ENCODE measurements around the gene CLDN16.

DNA sequence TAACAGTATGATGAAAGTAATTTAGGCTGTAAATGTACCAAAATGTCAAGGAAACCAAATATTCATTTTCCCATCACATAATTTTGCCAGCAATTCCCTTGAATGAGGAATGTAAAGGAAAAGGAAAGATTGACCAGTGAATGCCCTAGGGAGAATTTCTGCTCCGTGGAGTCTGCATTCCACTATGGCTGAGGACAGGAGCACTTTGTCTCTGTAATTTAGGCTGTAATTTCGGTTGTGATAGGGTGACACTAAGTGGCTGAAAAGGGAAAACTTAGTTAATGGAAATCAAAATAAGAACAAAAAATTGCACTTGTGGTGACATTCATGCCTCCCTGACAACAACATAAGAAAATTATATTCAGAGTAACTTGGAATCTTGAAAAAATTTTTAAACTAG, 70.1 kb downstream of the CLDN16 start:
- TF ChIP-seq, protein P1, sequence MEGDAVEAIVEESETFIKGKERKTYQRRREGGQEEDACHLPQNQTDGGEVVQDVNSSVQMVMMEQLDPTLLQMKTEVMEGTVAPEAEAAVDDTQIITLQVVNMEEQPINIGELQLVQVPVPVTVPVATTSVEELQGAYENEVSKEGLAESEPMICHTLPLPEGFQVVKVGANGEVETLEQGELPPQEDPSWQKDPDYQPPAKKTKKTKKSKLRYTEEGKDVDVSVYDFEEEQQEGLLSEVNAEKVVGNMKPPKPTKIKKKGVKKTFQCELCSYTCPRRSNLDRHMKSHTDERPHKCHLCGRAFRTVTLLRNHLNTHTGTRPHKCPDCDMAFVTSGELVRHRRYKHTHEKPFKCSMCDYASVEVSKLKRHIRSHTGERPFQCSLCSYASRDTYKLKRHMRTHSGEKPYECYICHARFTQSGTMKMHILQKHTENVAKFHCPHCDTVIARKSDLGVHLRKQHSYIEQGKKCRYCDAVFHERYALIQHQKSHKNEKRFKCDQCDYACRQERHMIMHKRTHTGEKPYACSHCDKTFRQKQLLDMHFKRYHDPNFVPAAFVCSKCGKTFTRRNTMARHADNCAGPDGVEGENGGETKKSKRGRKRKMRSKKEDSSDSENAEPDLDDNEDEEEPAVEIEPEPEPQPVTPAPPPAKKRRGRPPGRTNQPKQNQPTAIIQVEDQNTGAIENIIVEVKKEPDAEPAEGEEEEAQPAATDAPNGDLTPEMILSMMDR (IDR thresholded peaks at IDR 0.05; ENCODE audit: low read depth, low read length) = no peak
- TF ChIP-seq POLR2A (IDR thresholded peaks at IDR 0.05; ENCODE audit: extremely low read depth, insufficient read length) = no peak
- no peak for TF ChIP-seq MYC (IDR thresholded peaks at IDR 0.05; ENCODE audit: low read depth, low read length)
- TF ChIP-seq, protein P2, sequence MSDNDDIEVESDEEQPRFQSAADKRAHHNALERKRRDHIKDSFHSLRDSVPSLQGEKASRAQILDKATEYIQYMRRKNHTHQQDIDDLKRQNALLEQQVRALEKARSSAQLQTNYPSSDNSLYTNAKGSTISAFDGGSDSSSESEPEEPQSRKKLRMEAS (IDR thresholded peaks at IDR 0.05; ENCODE audit: low read depth, low read length) = no peak

All from NB4 (cell line).